Measurements from ENCODE around the gene RUSF1. TPM values are rescaled to one million over a fixed set of nuclear protein-coding genes. Genes with fewer than 3 reads are reported as not detected.

The RUSF1 gene
- total RNA-seq, 4 donors from 2014 or later = 65.2 to 124 (median 110) TPM

DNA sequence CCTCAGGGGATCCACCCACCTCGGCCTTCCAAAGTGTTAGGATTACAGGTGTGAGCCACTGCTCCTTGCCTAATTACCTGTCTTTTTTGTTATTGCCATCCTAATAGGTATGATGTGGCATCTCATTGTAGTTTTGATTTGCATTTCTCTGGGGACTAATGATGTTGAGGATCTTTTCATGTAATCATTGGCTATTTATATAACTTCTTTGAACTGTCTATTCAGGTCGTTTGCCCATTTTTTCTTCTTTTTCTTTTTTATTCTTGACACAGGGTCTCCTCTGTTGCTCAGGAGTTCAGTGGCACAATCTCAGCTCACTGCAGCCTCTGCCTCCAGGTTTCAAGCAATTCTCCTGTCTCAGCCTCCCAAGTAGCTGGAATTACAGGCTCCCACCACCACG lies 37.6 kb downstream of the RUSF1 start:
- DNase-seq = no peak
- peaks cover 0 to 14% (median 0%) of the 10 kb centered on the region in 3 donors for H3K36me3 ChIP-seq
- peak overlapping the region in 2 of 4 donors; percentile 83 to 89 for H3K27ac ChIP-seq
- peaks cover 0 to 37% (median 11%) of the 10 kb centered on the region in 4 donors for H3K4me1 ChIP-seq
- H3K4me3 ChIP-seq = no peak overlapping the region
- TF ChIP-seq, protein P1, sequence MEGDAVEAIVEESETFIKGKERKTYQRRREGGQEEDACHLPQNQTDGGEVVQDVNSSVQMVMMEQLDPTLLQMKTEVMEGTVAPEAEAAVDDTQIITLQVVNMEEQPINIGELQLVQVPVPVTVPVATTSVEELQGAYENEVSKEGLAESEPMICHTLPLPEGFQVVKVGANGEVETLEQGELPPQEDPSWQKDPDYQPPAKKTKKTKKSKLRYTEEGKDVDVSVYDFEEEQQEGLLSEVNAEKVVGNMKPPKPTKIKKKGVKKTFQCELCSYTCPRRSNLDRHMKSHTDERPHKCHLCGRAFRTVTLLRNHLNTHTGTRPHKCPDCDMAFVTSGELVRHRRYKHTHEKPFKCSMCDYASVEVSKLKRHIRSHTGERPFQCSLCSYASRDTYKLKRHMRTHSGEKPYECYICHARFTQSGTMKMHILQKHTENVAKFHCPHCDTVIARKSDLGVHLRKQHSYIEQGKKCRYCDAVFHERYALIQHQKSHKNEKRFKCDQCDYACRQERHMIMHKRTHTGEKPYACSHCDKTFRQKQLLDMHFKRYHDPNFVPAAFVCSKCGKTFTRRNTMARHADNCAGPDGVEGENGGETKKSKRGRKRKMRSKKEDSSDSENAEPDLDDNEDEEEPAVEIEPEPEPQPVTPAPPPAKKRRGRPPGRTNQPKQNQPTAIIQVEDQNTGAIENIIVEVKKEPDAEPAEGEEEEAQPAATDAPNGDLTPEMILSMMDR (IDR thresholded peaks at IDR 0.05) = no peak
- no peak for TF ChIP-seq POLR2A (IDR thresholded peaks at IDR 0.05)
- H3K27me3 ChIP-seq = no peaks in the 10 kb centered on the region
- H3K9me3 ChIP-seq = no peaks in the 10 kb centered on the region

DNA sequence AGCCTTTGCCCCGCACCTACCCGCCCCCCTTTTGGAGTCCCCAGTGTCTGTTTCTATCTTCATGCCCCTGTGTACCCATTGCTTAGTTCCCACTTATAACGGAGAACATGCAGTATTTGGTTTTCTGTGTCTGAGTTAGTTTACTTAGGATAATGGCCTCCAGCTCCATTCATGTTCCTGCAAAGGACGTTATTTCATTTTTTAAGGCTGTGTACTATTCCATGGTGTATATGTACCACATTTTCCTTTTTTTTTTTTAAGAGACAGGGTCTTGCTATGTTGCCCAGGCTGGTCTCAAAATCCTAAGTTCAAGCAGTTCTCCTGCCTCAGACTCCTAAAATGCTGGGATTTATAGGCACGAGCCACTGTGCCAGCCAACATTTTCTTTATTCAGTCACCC lies 40.3 kb downstream of the RUSF1 start:
- Histone ChIP-seq H3K27me3 (no peaks in the 10 kb centered on the region), H3K36me3 (peaks cover 0 to 32% (median 0%) of the 10 kb centered on the region in 3 donors), H3K9me3 (no peaks in the 10 kb centered on the region), H3K4me1 (peaks cover 0 to 16% (median 9%) of the 10 kb centered on the region in 4 donors), H3K27ac (no peak overlapping the region), H3K4me3 (no peak overlapping the region)
- DNase-seq = no peak
- TF ChIP-seq, protein P1 (IDR thresholded peaks at IDR 0.05) = no peak
- TF ChIP-seq POLR2A (IDR thresholded peaks at IDR 0.05) = no peak

DNA sequence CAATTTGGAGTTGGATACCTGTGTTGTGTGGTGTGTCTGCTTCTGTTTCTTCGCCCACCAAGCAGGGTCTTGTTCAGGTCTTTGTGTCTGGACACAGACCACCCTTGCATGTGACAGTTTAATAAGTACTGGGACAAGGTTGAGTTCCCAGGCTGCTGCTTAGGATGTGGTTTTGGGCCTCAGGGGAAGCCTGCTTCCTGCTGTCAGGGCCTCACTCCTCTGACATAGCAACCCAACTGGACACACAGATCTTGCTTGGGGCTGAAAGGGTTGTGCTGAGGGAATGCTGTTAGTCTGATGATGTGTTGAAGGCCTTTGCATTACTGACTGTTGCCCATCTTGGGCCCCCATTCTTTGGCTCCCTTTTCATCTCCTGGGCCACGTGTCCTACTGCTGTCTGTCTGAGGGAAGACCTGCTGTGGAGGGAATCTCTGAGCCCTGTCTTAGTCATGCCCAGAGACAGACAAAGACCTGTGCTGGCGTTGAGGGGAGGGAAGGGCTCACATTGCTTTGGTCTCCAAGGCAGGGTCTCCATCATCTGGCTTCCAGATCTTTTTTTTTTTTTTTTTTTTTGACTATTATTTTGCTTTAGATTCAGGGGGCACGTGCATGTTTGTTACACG lies 40.9 kb downstream of the RUSF1 start:
- no peak overlapping the region for H3K4me3 ChIP-seq
- peak overlapping the region in 1 of 4 donors; percentile 20 for H3K27ac ChIP-seq
- H3K36me3 ChIP-seq = peaks cover 0 to 38% (median 0%) of the 10 kb centered on the region in 3 donors
- TF ChIP-seq, protein P1 (IDR thresholded peaks at IDR 0.05) = no peak
- TF ChIP-seq POLR2A (IDR thresholded peaks at IDR 0.05) = no peak
- H3K4me1 ChIP-seq = peaks cover 0 to 15% (median 8%) of the 10 kb centered on the region in 4 donors
- DNase-seq = peak in 1 of 3 donors; percentile 52
- no peaks in the 10 kb centered on the region for H3K27me3 ChIP-seq
- H3K9me3 ChIP-seq = no peaks in the 10 kb centered on the region

DNA sequence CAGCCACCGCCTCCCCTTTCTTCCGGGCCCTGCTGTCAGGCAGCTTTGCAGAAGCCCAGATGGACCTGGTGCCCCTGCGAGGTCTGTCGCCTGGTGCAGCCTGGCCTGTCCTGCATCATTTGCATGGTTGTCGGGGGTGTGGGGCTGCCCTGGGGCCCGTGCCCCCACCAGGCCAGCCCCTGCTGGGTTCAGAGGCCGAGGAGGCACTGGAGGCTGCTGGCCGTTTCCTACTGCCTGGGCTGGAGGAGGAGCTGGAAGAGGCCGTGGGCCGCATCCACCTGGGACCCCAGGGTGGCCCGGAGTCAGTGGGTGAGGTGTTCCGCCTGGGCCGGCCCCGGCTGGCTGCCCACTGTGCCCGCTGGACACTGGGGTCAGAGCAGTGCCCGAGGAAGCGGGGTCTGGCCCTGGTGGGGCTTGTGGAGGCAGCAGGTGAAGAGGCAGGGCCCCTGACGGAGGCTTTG lies 41.8 kb downstream of the RUSF1 start:
- Histone ChIP-seq H3K4me1 (peaks cover 0 to 9% (median 2%) of the 10 kb centered on the region in 4 donors), H3K9me3 (no peaks in the 10 kb centered on the region), H3K27ac (peak overlapping the region in 1 of 4 donors; percentile 20), H3K27me3 (no peaks in the 10 kb centered on the region), H3K4me3 (no peak overlapping the region), H3K36me3 (peaks cover 0 to 43% (median 0%) of the 10 kb centered on the region in 3 donors)
- TF ChIP-seq POLR2A (IDR thresholded peaks at IDR 0.05) = no peak
- TF ChIP-seq, protein P1 (IDR thresholded peaks at IDR 0.05) = no peak
- no peak for DNase-seq

DNA sequence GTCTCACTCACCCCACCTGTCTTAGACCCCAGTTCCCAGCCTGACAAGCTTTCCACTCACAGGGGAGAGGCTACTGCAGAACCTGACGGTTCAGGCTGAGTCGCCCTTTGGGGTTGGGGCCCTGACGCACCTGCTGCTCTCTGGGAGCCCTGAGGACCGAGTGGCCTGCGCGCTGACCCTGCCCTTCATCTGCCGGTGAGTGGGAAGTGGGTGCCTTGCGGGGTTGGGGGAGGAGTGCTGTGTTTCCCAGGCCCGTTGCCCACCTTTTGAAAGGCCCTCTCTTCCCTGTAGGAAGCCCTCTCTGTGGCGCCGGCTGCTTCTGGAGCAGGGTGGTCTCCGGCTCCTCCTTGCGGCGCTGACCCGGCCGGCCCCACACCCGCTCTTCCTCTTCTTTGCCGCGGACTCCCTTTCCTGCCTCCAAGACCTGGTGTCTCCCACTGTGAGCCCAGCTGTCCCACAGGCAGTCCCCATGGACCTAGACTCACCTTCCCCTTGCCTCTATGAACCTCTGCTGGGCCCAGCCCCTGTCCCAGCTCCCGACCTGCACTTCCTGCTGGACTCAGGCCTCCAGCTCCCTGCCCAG lies 42.3 kb downstream of the RUSF1 start:
- Histone ChIP-seq H3K9me3 (no peaks in the 10 kb centered on the region), H3K4me1 (peaks cover 0 to 9% (median 1%) of the 10 kb centered on the region in 4 donors), H3K4me3 (no peak overlapping the region), H3K27ac (no peak overlapping the region), H3K36me3 (peaks cover 0 to 43% (median 0%) of the 10 kb centered on the region in 3 donors), H3K27me3 (no peaks in the 10 kb centered on the region)
- TF ChIP-seq POLR2A (IDR thresholded peaks at IDR 0.05) = no peak
- TF ChIP-seq, protein P1 (IDR thresholded peaks at IDR 0.05) = no peak
- no peak for DNase-seq
